Measurements from ENCODE around the gene FCRL1.

FCRL1 gene

DNA sequence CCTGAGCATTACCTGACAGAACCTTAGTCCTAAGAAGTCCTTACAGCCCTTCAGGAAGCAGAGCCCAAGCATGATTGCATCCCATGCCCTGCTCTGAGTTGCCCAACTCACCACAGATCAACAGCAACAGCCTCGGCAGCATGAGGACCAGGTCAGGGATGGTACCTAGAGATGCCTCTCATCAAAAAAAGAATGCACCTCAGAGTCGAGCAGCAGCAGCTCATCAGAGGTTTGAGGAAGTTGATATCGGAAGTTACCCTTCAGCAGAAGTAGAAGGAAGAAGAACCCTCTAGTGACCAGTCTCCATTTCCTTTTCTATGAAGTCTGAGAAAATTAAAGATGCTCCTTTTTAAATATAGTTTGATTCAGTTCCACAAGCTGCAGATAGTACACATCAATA is at the start of gene FCRL1:
Gene FCRL1, minus strand, starts transcription at position 225 of the 400 bp plus-strand sequence. Its CDS starts 83 bp downstream, at position 142.
- H3K4me1 ChIP-seq (ENCODE audit: insufficient read depth, insufficient read length) = no peaks in the 10 kb centered on the region
- no peaks in the 10 kb centered on the region for H3K27me3 ChIP-seq (ENCODE audit: insufficient read depth, insufficient read length)

DNA sequence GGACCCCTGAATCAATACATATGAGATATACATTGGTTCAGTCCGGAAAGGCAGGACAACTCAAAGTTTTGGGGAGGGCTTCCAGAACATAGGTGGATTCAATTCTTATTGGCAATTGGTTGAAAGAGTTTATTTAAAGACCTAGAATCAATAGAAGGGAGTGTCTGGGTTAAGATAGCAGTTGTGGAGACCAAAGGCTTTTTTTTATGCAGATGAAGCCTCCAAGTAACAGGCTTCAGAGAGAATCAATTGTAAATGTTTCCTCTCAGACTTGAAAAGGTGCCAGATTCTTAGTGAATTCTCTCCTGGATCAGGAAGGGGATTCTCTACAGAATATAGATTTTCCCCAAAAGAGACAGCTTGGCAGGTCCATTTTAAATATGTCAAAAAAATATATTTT is 48.7 kb upstream of the FCRL1 start:
- H3K9me3 ChIP-seq (ENCODE audit: insufficient read depth, low read length) = peaks cover 17% of the 10 kb centered on the region; the same call in 1 of the 2 replicates
- H3K27me3 ChIP-seq (ENCODE audit: insufficient read depth, insufficient read length) = no peaks in the 10 kb centered on the region
- TF ChIP-seq SUZ12 (IDR thresholded peaks at IDR 0.05; ENCODE audit: extremely low read depth, insufficient read depth, insufficient read length) = no peak
- TF ChIP-seq YY1 (IDR thresholded peaks at IDR 0.05; ENCODE audit: insufficient read depth, insufficient read length) = no peak
- no peaks in the 10 kb centered on the region for H3K36me3 ChIP-seq (ENCODE audit: insufficient read depth, insufficient read length, low read length)
- DNase-seq (ENCODE audit: low read depth, low spot score) = peak; percentile 35
- no peak overlapping the region for H3K4me3 ChIP-seq (ENCODE audit: insufficient read length, low read depth)
- H3K9ac ChIP-seq (ENCODE audit: insufficient read length, low read depth) = no peak overlapping the region
- H3K4me1 ChIP-seq (ENCODE audit: insufficient read depth, insufficient read length) = no peaks in the 10 kb centered on the region

More for the DNA sequence above, at the start of gene FCRL1:
- Histone ChIP-seq H3K9ac (ENCODE audit: insufficient read length, low read depth) (no peak within 1 kb of the TSS), H3K9me3 (ENCODE audit: insufficient read depth, low read length) (no peaks in the 10 kb centered on the region), H3K4me3 (ENCODE audit: insufficient read length, low read depth) (no peak within 1 kb of the TSS), H3K36me3 (ENCODE audit: insufficient read depth, insufficient read length, low read length) (no peaks in the 10 kb centered on the region)
- DNase-seq (ENCODE audit: low read depth, low spot score) = no peak
- TF ChIP-seq SUZ12 (IDR thresholded peaks at IDR 0.05; ENCODE audit: extremely low read depth, insufficient read depth, insufficient read length) = no peak
- TF ChIP-seq ZNF274 (IDR thresholded peaks at IDR 0.05; ENCODE audit: low read depth, low read length) = no peak
- TF ChIP-seq YY1 (IDR thresholded peaks at IDR 0.05; ENCODE audit: insufficient read depth, insufficient read length) = no peak

DNA sequence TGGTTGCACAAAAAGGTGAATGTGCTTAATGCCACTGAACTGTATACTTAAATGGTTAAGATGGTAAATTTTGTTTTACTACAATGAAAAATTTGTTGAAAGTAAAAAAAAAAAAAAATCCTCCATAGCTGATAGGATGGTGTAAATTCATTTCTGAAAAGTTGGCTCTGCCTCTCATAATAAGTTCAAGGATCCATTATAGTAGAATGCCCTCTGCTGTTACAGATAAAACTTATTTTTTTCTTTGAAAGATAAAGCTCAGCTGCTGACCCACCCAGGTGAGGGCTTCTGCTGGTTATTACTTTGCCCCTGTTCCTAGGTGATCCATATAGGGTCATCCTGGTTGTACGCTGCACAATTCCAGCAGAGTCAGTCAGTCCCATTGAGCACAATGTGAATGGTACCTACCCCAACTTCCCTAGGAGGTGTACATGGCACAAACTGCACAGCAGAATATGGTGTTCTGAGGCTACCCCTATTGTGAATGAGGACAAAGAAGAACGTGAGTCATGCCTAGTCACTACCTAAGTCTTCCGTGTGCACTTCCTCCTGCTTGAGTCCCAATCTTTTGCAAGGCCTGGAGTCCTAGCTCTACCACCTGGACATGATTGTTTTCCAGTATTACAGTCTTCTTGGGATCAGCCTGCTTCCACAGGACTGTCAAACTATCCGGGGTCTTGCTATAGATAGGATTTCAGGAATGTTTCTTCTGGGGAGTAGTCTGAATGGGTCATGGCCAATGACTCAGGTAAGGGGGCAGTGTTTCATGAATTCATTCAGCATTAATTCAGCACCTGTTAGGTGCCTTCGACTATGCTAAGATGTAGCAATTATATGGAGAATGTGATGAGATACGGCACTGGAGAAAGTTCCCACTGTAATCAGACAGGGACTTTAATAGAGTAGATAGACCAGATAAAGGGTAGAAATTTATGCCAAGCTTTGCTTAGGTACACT is 42.5 kb upstream of the FCRL1 start:
- no peak for DNase-seq (ENCODE audit: low read depth, low spot score)
- Histone ChIP-seq H3K9me3 (ENCODE audit: insufficient read depth, low read length) (peaks cover 8% of the 10 kb centered on the region; the same call in 1 of the 2 replicates), H3K27me3 (ENCODE audit: insufficient read depth, insufficient read length) (no peaks in the 10 kb centered on the region), H3K36me3 (ENCODE audit: insufficient read depth, insufficient read length, low read length) (no peaks in the 10 kb centered on the region), H3K4me1 (ENCODE audit: insufficient read depth, insufficient read length) (no peaks in the 10 kb centered on the region), H3K9ac (ENCODE audit: insufficient read length, low read depth) (no peak overlapping the region), H3K4me3 (ENCODE audit: insufficient read length, low read depth) (no peak overlapping the region)
- TF ChIP-seq SUZ12 (IDR thresholded peaks at IDR 0.05; ENCODE audit: extremely low read depth, insufficient read depth, insufficient read length) = no peak
- TF ChIP-seq YY1 (IDR thresholded peaks at IDR 0.05; ENCODE audit: insufficient read depth, insufficient read length) = no peak
- TF ChIP-seq ZNF274 (IDR thresholded peaks at IDR 0.05; ENCODE audit: low read depth, low read length) = no peak

DNA sequence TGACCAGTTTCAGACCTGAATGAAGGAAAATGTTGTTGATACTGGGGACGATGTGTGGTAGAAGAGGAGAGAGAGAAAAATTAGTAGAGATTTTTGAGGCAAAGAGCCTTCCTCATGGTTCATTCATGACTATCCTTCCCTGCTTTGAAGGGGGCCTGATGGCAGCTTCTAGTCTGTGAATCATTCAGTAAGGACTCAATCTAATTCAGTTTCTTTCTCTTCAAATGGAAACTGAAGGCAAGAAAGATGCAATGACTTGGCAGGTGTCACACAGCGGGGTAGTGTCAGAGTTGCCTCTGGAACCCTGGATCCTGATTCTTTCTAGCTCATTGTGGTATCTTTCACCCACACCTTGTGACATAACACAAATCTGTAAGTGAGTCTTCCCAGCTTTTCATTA is 36.6 kb upstream of the FCRL1 start:
- no peaks in the 10 kb centered on the region for H3K36me3 ChIP-seq (ENCODE audit: insufficient read depth, insufficient read length, low read length)
- peaks cover 4% of the 10 kb centered on the region for H3K27me3 ChIP-seq (ENCODE audit: insufficient read depth, insufficient read length)
- no peaks in the 10 kb centered on the region for H3K4me1 ChIP-seq (ENCODE audit: insufficient read depth, insufficient read length)
- no peak overlapping the region for H3K4me3 ChIP-seq (ENCODE audit: insufficient read length, low read depth)
- H3K9ac ChIP-seq (ENCODE audit: insufficient read length, low read depth) = no peak overlapping the region
- no peak for DNase-seq (ENCODE audit: low read depth, low spot score)
- TF ChIP-seq SUZ12 (IDR thresholded peaks at IDR 0.05; ENCODE audit: extremely low read depth, insufficient read depth, insufficient read length) (no peak), YY1 (IDR thresholded peaks at IDR 0.05; ENCODE audit: insufficient read depth, insufficient read length) (no peak), ZNF274 (IDR thresholded peaks at IDR 0.05; ENCODE audit: low read depth, low read length) (no peak)
- no peaks in the 10 kb centered on the region for H3K9me3 ChIP-seq (ENCODE audit: insufficient read depth, low read length)

DNA sequence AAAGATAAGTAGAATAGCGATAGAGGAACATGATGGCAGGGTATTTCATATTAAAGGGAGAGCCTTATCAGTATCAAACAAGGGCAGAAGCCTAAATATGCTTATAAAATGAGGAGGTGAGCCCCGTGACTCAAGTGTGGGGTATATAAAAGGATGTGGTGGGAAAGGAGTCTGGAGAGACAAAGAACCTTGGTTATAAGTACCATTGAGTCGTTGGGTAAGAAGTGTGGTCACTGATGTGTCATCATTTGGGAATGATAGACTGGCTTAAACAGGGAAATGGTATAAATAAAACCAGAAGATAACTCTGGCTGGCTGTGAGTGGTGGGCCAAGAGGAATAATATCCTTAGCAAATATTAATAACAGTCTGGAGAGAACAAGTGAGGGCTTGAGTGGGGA is 32.6 kb upstream of the FCRL1 start:
- TF ChIP-seq SUZ12 (IDR thresholded peaks at IDR 0.05; ENCODE audit: extremely low read depth, insufficient read depth, insufficient read length) (no peak), YY1 (IDR thresholded peaks at IDR 0.05; ENCODE audit: insufficient read depth, insufficient read length) (no peak), ZNF274 (IDR thresholded peaks at IDR 0.05; ENCODE audit: low read depth, low read length) (no peak)
- H3K36me3 ChIP-seq (ENCODE audit: insufficient read depth, insufficient read length, low read length) = no peaks in the 10 kb centered on the region
- no peak for DNase-seq (ENCODE audit: low read depth, low spot score)

DNA sequence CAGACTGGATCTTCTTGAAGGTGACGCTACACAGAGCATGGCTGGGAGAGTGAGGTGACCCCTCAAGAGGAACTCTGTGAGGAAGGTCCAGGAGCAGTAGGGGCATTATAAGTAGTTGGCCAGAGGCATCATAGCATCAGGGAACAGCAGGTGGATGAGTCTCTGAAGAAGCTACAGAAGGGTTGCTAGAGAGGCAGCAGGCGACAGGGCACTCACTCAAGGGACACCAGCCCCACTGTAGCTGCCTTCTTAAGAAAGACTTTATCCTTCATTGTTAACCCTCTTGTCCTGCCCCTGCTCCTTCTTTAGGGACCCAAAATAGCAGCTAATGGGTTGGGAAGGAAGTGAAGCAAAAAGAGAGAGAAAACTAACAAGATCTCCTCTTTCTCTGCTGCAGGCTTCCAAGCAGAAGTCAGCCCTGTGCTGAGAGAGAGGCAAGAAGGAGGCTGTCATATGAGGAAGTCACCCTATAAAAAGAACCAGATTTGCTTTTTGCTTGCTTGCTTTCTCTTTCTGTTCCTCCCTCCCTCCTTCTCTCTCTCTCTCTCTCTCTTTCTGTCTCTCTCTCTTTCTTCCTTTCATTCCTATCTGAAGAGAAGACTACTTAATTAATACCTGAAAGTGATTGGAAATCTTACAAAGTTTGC is 29.4 kb upstream of the FCRL1 start:
- TF ChIP-seq ZNF274 (IDR thresholded peaks at IDR 0.05; ENCODE audit: low read depth, low read length) = no peak
- no peak for TF ChIP-seq YY1 (IDR thresholded peaks at IDR 0.05; ENCODE audit: insufficient read depth, insufficient read length)
- TF ChIP-seq SUZ12 (IDR thresholded peaks at IDR 0.05; ENCODE audit: extremely low read depth, insufficient read depth, insufficient read length) = no peak
- Histone ChIP-seq H3K9ac (ENCODE audit: insufficient read length, low read depth) (no peak overlapping the region), H3K9me3 (ENCODE audit: insufficient read depth, low read length) (no peaks in the 10 kb centered on the region), H3K4me1 (ENCODE audit: insufficient read depth, insufficient read length) (no peaks in the 10 kb centered on the region), H3K4me3 (ENCODE audit: insufficient read length, low read depth) (no peak overlapping the region), H3K36me3 (ENCODE audit: insufficient read depth, insufficient read length, low read length) (no peaks in the 10 kb centered on the region), H3K27me3 (ENCODE audit: insufficient read depth, insufficient read length) (no peaks in the 10 kb centered on the region)
- no peak for DNase-seq (ENCODE audit: low read depth, low spot score)

More for the DNA sequence above, 32.6 kb upstream of the FCRL1 start:
- Histone ChIP-seq H3K27me3 (ENCODE audit: insufficient read depth, insufficient read length) (peaks cover 4% of the 10 kb centered on the region), H3K9ac (ENCODE audit: insufficient read length, low read depth) (no peak overlapping the region), H3K9me3 (ENCODE audit: insufficient read depth, low read length) (no peaks in the 10 kb centered on the region), H3K4me1 (ENCODE audit: insufficient read depth, insufficient read length) (no peaks in the 10 kb centered on the region), H3K4me3 (ENCODE audit: insufficient read length, low read depth) (no peak overlapping the region)
